ENCODE results near the gene ABCC11.
A peak's percentile ranks its signal among the peaks of the same experiment; 100 is the strongest.
"Not testable (repeated sequence)": the region's sequence is repeated elsewhere in the genome, so short reads cannot be mapped to it uniquely, and the experiment has no call there.

Gene ABCC11

GRCh38 chr16:48197294-48197693 lies 50.0 kb downstream of the ABCC11 start:
- DNase-seq = no peak

GRCh38 chr16:48194828-48195556 lies 52.3 kb downstream of the ABCC11 start:
- no peak for DNase-seq

GRCh38 chr16:48193846-48194245 lies 53.5 kb downstream of the ABCC11 start:
- DNase-seq = no peak

GRCh38 chr16:48188449-48189102 lies 58.8 kb downstream of the ABCC11 start:
- no peak for DNase-seq

GRCh38 chr16:48187779-48188178 lies 59.6 kb downstream of the ABCC11 start:
- DNase-seq = no peak

GRCh38 chr16:48184681-48185080 lies 62.7 kb downstream of the ABCC11 start:
- DNase-seq = no peak

- no peak for DNase-seq
These were observed 64.3 kb downstream of the ABCC11 start for GRCh38 chr16:48182979-48183537.

GRCh38 chr16:48181746-48182520 lies 65.4 kb downstream of the ABCC11 start:
- not testable (repeated sequence) for DNase-seq

GRCh38 chr16:48180868-48181480 lies 66.4 kb downstream of the ABCC11 start:
- DNase-seq = no peak

GRCh38 chr16:48176635-48177408 lies 70.5 kb downstream of the ABCC11 start:
- DNase-seq = no peak

GRCh38 chr16:48173889-48174288 lies 73.5 kb downstream of the ABCC11 start:
- DNase-seq = no peak

- DNase-seq = no peak
These were observed 74.7 kb downstream of the ABCC11 start for GRCh38 chr16:48172682-48173081.

GRCh38 chr16:48169896-48170295 lies 77.4 kb downstream of the ABCC11 start:
- DNase-seq = no peak

GRCh38 chr16:48168075-48168474 lies 79.3 kb downstream of the ABCC11 start:
- DNase-seq = no peak

- DNase-seq = not testable (repeated sequence)
These were observed 80.7 kb downstream of the ABCC11 start for GRCh38 chr16:48166617-48167016.

GRCh38 chr16:48165961-48166578 lies 81.3 kb downstream of the ABCC11 start:
- DNase-seq = no peak

- DNase-seq = peak in 1 of 2 experiments; percentile 23
These were observed 82.2 kb downstream of the ABCC11 start for GRCh38 chr16:48164907-48165715.

GRCh38 chr16:48162839-48163410 lies 84.4 kb downstream of the ABCC11 start:
- no peak for DNase-seq

- DNase-seq = no peak
These were observed 85.4 kb downstream of the ABCC11 start for GRCh38 chr16:48161906-48162305.

GRCh38 chr16:48160575-48160974 lies 86.8 kb downstream of the ABCC11 start:
- no peak for DNase-seq

Measured in NCI-H1930 (cell line).